Cardiac septum (tissue), 1 donor: ENCODE measurements around the gene PHOSPHO1. TPM values are rescaled to one million over a fixed set of nuclear protein-coding genes. Genes with fewer than 3 reads are reported as not detected.

Source experiments
- total RNA-seq: library from RNA; stranded (reverse); fragmentation: NEBNext Ultra II Directional; extraction: Animal tissue kit (Norgen Biotek cat#: 25700); gene quantifications from one replicate; pipeline ENCODE4 v1.2.1, GENCODE V29; 2021
- donor health status: DM: no; HTN: no; CAD: no.

Gene PHOSPHO1
- total RNA-seq, 1 donor from 2014 or later, result 3.8 TPM

Other genes starting within 250 kb of the PHOSPHO1 start
- gene IGF2BP1, start 233.4 kb downstream of the PHOSPHO1 start, total RNA-seq, result not detected
- gene B4GALNT2, start 98.0 kb downstream of the PHOSPHO1 start, total RNA-seq, result 0.03 TPM
- gene GNGT2, start 20.2 kb downstream of the PHOSPHO1 start, total RNA-seq, result 1.2 TPM
- gene ABI3, start 20.1 kb downstream of the PHOSPHO1 start, total RNA-seq, result 6.0 TPM
- gene ZNF652, start 131.5 kb upstream of the PHOSPHO1 start, total RNA-seq, result 22.3 TPM
- gene PHB1, start 184.1 kb upstream of the PHOSPHO1 start, total RNA-seq, result 161 TPM